ENCODE data around the gene ATXN1.

The ATXN1 gene

GRCh38 chr6:16306334-16306733 lies 454.9 kb downstream of the ATXN1 start:
- no peak overlapping the region for H3K4me3 ChIP-seq (replicated peaks; ENCODE audit: low read depth, low read length)
- TF ChIP-seq CTCF (IDR thresholded peaks at IDR 0.05; ENCODE audit: low read depth, low read length, missing control alignments): no peak
- DNase-seq (ENCODE audit: extremely low read depth, low read depth): no peak

- H3K4me3 ChIP-seq (replicated peaks; ENCODE audit: low read depth, low read length): no peak overlapping the region
- DNase-seq (ENCODE audit: extremely low read depth, low read depth): no peak
- TF ChIP-seq CTCF (IDR thresholded peaks at IDR 0.05; ENCODE audit: low read depth, low read length, missing control alignments): no peak
These were observed 455.5 kb downstream of the ATXN1 start for GRCh38 chr6:16305788-16306187.

- DNase-seq (ENCODE audit: extremely low read depth, low read depth): no peak
- no peak overlapping the region for H3K4me3 ChIP-seq (replicated peaks; ENCODE audit: low read depth, low read length)
These were observed 456.0 kb downstream of the ATXN1 start for GRCh38 chr6:16305246-16305725.

GRCh38 chr6:16302721-16303552 lies 458.3 kb downstream of the ATXN1 start:
- no peak for TF ChIP-seq CTCF (IDR thresholded peaks at IDR 0.05; ENCODE audit: low read depth, low read length, missing control alignments)
- H3K4me3 ChIP-seq (replicated peaks; ENCODE audit: low read depth, low read length): no peak overlapping the region
- no peak for DNase-seq (ENCODE audit: extremely low read depth, low read depth)

More at GRCh38 chr6:16305246-16305725, 456.0 kb downstream of the ATXN1 start:
- no peak for TF ChIP-seq CTCF (IDR thresholded peaks at IDR 0.05; ENCODE audit: low read depth, low read length, missing control alignments)

- DNase-seq (ENCODE audit: extremely low read depth, low read depth): no peak
- no peak for TF ChIP-seq CTCF (IDR thresholded peaks at IDR 0.05; ENCODE audit: low read depth, low read length, missing control alignments)
- H3K4me3 ChIP-seq (replicated peaks; ENCODE audit: low read depth, low read length): no peak overlapping the region
These were observed 459.7 kb downstream of the ATXN1 start for GRCh38 chr6:16301511-16301910.

GRCh38 chr6:16299861-16300260 lies 461.4 kb downstream of the ATXN1 start:
- no peak for TF ChIP-seq CTCF (IDR thresholded peaks at IDR 0.05; ENCODE audit: low read depth, low read length, missing control alignments)
- H3K4me3 ChIP-seq (replicated peaks; ENCODE audit: low read depth, low read length): no peak overlapping the region
- DNase-seq (ENCODE audit: extremely low read depth, low read depth): no peak

All from HFF-Myc (cell line).